CD4-positive, alpha-beta T cell (primary cell): ENCODE measurements around the gene GRP. TPM values are rescaled to one million over a fixed set of nuclear protein-coding genes. Genes with fewer than 3 reads are reported as not detected.

Experiments
- ATAC-seq: fragments of 200-7000 bp; cut with Tn5 transposase; one replicate; pipeline ENCODE4 v1.10.0; 2022; ENCODE audit warnings: mild to moderate bottlenecking; ENCODE audit not compliant: poor library complexity
- CTCF ChIA-PET: fragments of 350-600 bp; sonication (Branson Sonifier 250); formaldehyde crosslinking; loops from one replicate; lab custom pipeline; 2021; ENCODE audit warnings: antibody characterized with exemption, inconsistent platforms; lab: Charles Lee
- POLR2A ChIA-PET: fragments of 350-600 bp; sonication (Branson Sonifier 250); formaldehyde crosslinking; loops from one replicate; lab custom pipeline; 2021; ENCODE audit warnings: antibody characterized with exemption, inconsistent platforms; lab: Charles Lee
- DNase-seq, 14 experiments: peaks; one replicate each; pipeline ENCODE4 v3.0.0-alpha.2; 2013 to 2020; ENCODE audit warnings: mixed read lengths in 2 of 14
- H3K27ac ChIP-seq, 2 donors: one replicate each; pipeline versions ENCODE4 v1.5.1 to v1.7.0; 2013; ENCODE audit warnings: low read length in 2 of 2, low read depth in 1 of 2, mild to moderate bottlenecking in 1 of 2
- H3K27me3 ChIP-seq, 2 experiments: 1 replicate in 1 of 2; 2 replicates in 1 of 2; pipeline versions ENCODE4 v1.6.1 to v1.7.0; 2013; ENCODE audit warnings: low read length in 2 of 2, control low read depth in 1 of 2, mild to moderate bottlenecking in 1 of 2, moderate library complexity in 1 of 2; ENCODE audit not compliant: insufficient read depth in 2 of 2, control insufficient read depth in 1 of 2
- H3K36me3 ChIP-seq: one replicate; pipeline ENCODE4 v1.6.1; 2013; ENCODE audit warnings: low read length, control low read depth; ENCODE audit not compliant: insufficient read depth
- H3K4me1 ChIP-seq: one replicate; pipeline ENCODE4 v1.6.1; 2013; ENCODE audit warnings: low read length, control low read depth; ENCODE audit not compliant: insufficient read depth
- H3K4me3 ChIP-seq: one replicate; pipeline ENCODE4 v1.5.1; 2013; ENCODE audit warnings: mild to moderate bottlenecking, low read length, moderate library complexity
- H3K9me3 ChIP-seq, 2 experiments: 1 replicate in 1 of 2; 2 replicates in 1 of 2; pipeline versions ENCODE4 v1.6.1 to v1.7.0; 2013; ENCODE audit warnings: low read length in 2 of 2, mild to moderate bottlenecking in 2 of 2, control low read depth in 1 of 2, moderate library complexity in 1 of 2; ENCODE audit not compliant: control insufficient read depth in 1 of 2, insufficient read depth in 1 of 2
- H3K27ac Mint-ChIP-seq: one replicate; pipeline ENCODE4 v1.8.0; 2020; ENCODE audit warnings: mixed read lengths
- H3K27me3 Mint-ChIP-seq: one replicate; pipeline ENCODE4 v1.8.0; 2021; ENCODE audit warnings: mixed read lengths
- H3K36me3 Mint-ChIP-seq: one replicate; pipeline ENCODE4 v1.8.0; 2021; ENCODE audit warnings: low read depth, mixed read lengths
- H3K4me1 Mint-ChIP-seq: one replicate; pipeline ENCODE4 v1.8.0; 2021; ENCODE audit warnings: low read depth, mixed read lengths
- H3K4me3 Mint-ChIP-seq: one replicate; pipeline ENCODE4 v1.8.0; 2020; ENCODE audit warnings: mild to moderate bottlenecking, mixed read lengths
- H3K9me3 Mint-ChIP-seq: one replicate; pipeline ENCODE4 v1.8.0; 2020; ENCODE audit warnings: mixed read lengths
- intact Hi-C, 2 experiments: fragments of 100-400 bp; cut with DNase I in 1 of 2; cut with micrococcal nuclease in 1 of 2; formaldehyde crosslinking; loops; one replicate each; pipeline versions ENCODE4 v1.15.1 to v1.9.0; 2023 to 2025; cut with DNase I, micrococcal nuclease
- total RNA-seq, 174 experiments: library from RNA in 2 of 174; stranded (reverse) in 2 of 174; gene quantifications; one replicate each; pipeline ENCODE4 v1.2.3 and lab custom pipeline; 2021 to 2026
- TF ChIP-seq, protein P1 (sequence below): fragments of 200-600 bp; IDR thresholded peaks from one replicate; pipeline ENCODE4 v1.8.0; 2022; ENCODE audit warnings: antibody characterized with exemption, mild to moderate bottlenecking

The GRP gene
- total RNA-seq, 2 experiments from 2014 or later: not detected

DNA sequence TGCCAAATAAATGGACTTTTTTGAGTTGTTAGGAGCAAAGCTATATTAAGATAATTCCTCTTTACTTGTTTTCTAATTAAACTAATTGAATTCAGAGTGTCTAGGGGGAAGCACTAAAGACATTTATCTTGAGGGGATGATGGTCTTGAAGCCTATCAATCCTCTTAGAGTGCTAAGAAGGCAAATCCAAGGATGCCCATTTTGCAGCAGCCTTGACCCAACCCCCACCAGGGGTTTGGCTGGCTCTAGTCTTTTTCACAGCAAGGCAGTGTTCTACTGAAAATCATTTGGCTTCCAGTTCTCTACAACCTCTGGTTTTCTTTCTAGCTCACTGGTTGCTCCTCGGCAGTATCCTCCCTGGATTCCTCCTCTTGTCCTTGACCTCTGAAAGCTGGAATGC, 59.8 kb downstream of the GRP start:
- Histone ChIP-seq H3K4me3 (no peak overlapping the region), H3K27ac (no peak overlapping the region), H3K27me3 (peaks cover 45 to 71% of the 10 kb centered on the region in 2 experiments), H3K9me3 (no peaks in the 10 kb centered on the region), H3K4me1 (no peaks in the 10 kb centered on the region), H3K36me3 (no peaks in the 10 kb centered on the region)
- peaks cover 88% of the 10 kb centered on the region for H3K27me3 Mint-ChIP-seq
- H3K27ac Mint-ChIP-seq: no peak overlapping the region
- no peaks in the 10 kb centered on the region for H3K36me3 Mint-ChIP-seq
- TF ChIP-seq, protein P1, sequence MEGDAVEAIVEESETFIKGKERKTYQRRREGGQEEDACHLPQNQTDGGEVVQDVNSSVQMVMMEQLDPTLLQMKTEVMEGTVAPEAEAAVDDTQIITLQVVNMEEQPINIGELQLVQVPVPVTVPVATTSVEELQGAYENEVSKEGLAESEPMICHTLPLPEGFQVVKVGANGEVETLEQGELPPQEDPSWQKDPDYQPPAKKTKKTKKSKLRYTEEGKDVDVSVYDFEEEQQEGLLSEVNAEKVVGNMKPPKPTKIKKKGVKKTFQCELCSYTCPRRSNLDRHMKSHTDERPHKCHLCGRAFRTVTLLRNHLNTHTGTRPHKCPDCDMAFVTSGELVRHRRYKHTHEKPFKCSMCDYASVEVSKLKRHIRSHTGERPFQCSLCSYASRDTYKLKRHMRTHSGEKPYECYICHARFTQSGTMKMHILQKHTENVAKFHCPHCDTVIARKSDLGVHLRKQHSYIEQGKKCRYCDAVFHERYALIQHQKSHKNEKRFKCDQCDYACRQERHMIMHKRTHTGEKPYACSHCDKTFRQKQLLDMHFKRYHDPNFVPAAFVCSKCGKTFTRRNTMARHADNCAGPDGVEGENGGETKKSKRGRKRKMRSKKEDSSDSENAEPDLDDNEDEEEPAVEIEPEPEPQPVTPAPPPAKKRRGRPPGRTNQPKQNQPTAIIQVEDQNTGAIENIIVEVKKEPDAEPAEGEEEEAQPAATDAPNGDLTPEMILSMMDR: no peak
- DNase-seq: no peak
- intact Hi-C loops: no loop called here
- H3K4me1 Mint-ChIP-seq: no peaks in the 10 kb centered on the region
- no peaks in the 10 kb centered on the region for H3K9me3 Mint-ChIP-seq
- CTCF ChIA-PET: interaction anchor here (1.4 kb wide), 1 partner anchor 122 kb away, joined by 4 read pairs; no protein-coding TSS in a partner anchor
- H3K4me3 Mint-ChIP-seq: no peak overlapping the region
- no peak for ATAC-seq
- POLR2A ChIA-PET: no interaction called here

Other genes starting within 250 kb of the GRP start
- 10 to 100 TPM; 42.0 to 44.1 TPM for gene SEC11C, start 80.3 kb upstream of the GRP start, total RNA-seq
- gene RAX, start 53.3 kb downstream of the GRP start, total RNA-seq: not detected
- not detected for gene CPLX4, start 98.5 kb downstream of the GRP start, total RNA-seq
- 10 to 100 TPM; 23.9 to 26.1 TPM for gene LMAN1, start 139.1 kb downstream of the GRP start, total RNA-seq